MCF 10A (cell line): ENCODE results near the gene SOX10. TPM values are rescaled to one million over a fixed set of nuclear protein-coding genes. Genes with fewer than 3 reads are reported as not detected.

Experiments
- BruUV-seq: library from RNA; stranded (reverse); fragments of 400-500 nt; replicated peaks from 2 replicates; lab custom pipeline; 2021; lab: Mats Ljungman, UMichigan
- CTCF ChIA-PET: fragments of 300-600 bp; sonication (Branson Sonifier 250); formaldehyde crosslinking; extraction: SDS; loops from one replicate; lab custom pipeline; 2021; ENCODE audit warnings: antibody characterized with exemption, inconsistent platforms; lab: Yijun Ruan, JAX
- POLR2A ChIA-PET: fragments of 300-600, 350-650 bp; sonication (Branson Sonifier 250); formaldehyde crosslinking; extraction: SDS; loops from one replicate; lab custom pipeline; 2020; ENCODE audit warnings: antibody characterized with exemption, inconsistent platforms; lab: Yijun Ruan, JAX
- DNase-seq: peaks from one replicate; pipeline ENCODE4 v3.0.0-alpha.2; 2018; ENCODE audit not compliant: unreplicated experiment
- H3K27ac Mint-ChIP-seq: one replicate; pipeline ENCODE4 v1.8.0; 2022; ENCODE audit warnings: mild to moderate bottlenecking, low read depth, mixed read lengths; ENCODE audit not compliant: unreplicated experiment
- H3K27me3 Mint-ChIP-seq: one replicate; pipeline ENCODE4 v1.8.0; 2022; ENCODE audit warnings: mixed read lengths; ENCODE audit not compliant: insufficient read depth, unreplicated experiment
- H3K36me3 Mint-ChIP-seq: one replicate; pipeline ENCODE4 v1.8.0; 2022; ENCODE audit warnings: mild to moderate bottlenecking, moderate library complexity, mixed read lengths; ENCODE audit not compliant: insufficient read depth, unreplicated experiment
- H3K4me1 Mint-ChIP-seq: one replicate; pipeline ENCODE4 v1.8.0; 2022; ENCODE audit warnings: mixed read lengths; ENCODE audit not compliant: insufficient read depth, unreplicated experiment
- H3K4me3 Mint-ChIP-seq: one replicate; pipeline ENCODE4 v1.8.0; 2022; ENCODE audit warnings: mild to moderate bottlenecking, moderate library complexity, mixed read lengths; ENCODE audit not compliant: unreplicated experiment
- H3K9me3 Mint-ChIP-seq: one replicate; pipeline ENCODE4 v1.8.0; 2022; ENCODE audit warnings: mixed read lengths; ENCODE audit not compliant: unreplicated experiment
- CTCF ChIP-seq: fragments of 200-600 bp; IDR thresholded peaks from one replicate; pipeline ENCODE4 v1.8.0; 2022; ENCODE audit warnings: antibody characterized with exemption, mild to moderate bottlenecking; ENCODE audit not compliant: unreplicated experiment
- intact Hi-C: fragments of 100-400 bp; cut with micrococcal nuclease; formaldehyde crosslinking; loops from 2 replicates; pipeline ENCODE4 v1.14.1; 2022
- total RNA-seq: library from RNA; stranded (reverse); gene quantifications from 2 replicates; pipeline ENCODE4 v1.2.3, GENCODE V29; 2022

Gene SOX10
- total RNA-seq, 1 experiment from 2014 or later, result not detected

GRCh38 chr22:38017272-38017920 lies 33.0 kb upstream of the SOX10 start:
- Mint-ChIP-seq H3K9me3 (no peaks in the 10 kb centered on the region), H3K36me3 (no peaks in the 10 kb centered on the region), H3K27me3 (no peaks in the 10 kb centered on the region), H3K27ac (no peak overlapping the region), H3K4me1 (peaks cover 8% of the 10 kb centered on the region), H3K4me3 (no peak overlapping the region)
- intact Hi-C loops, result no loop called here
- BruUV-seq, result no TSS peak
- peak; percentile 66 for DNase-seq
- ChIA-PET POLR2A (interaction anchor here (0.7 to 0.9 kb wide), 2 partner anchors 24 to 344 kb away, joined by 3 read pairs; no protein-coding TSS in a partner anchor), CTCF (interaction anchor here (1.0 kb wide), 1 partner anchor 154 kb away, joined by 3 read pairs; no protein-coding TSS in a partner anchor)
- TF ChIP-seq CTCF, result no peak

DNA sequence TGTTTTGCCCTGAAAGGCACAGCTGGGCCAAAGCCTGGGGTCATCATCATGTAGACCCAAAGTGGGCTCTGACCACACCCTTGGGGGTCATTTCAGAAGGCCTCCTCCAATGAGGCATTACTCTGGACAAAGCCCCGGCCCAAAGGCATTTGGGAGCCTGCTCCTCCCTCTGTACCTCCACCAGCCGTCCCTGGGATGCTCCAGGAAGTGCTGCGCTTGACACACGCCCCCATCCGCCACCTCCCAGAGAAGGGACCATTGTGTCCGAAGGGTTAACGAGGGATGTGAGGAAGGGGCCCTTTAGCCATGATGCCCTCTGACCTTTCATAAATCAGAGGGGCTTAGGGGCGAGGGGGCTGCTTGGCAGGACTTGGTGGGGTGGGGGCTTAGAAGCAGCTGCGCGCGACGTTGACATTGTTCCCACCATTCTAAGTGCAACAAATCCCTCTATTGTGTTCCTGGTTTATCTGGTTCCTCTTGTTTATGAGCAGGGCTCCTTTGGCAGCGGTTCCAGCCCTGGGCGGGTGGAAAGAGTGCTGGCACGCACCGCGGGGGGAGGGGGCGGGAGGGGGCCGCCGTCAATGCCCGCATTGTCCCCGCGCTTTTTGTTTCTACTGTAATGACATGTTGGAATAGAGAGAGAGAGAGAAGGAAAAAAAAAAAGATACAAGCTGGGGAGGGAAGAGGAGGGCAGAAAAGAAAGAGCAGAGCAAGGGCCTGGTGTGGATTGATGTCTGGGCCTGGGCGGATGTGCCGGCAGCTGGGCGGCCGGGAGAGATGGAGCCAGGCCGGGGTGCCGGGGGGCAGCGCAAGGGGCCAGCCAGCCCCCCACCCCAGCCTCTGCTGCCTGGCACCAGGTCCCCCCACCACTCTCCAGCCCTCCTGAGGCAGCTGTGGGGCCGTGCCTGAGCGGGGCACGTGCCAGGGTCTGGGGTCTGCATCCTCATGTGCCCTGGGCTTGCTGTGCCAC lies 32.1 kb upstream of the SOX10 start:
- TF ChIP-seq CTCF, result no peak
- POLR2A ChIA-PET, result interaction anchor here (0.9 kb wide), 1 partner anchor 23 kb away, joined by 3 read pairs; no protein-coding TSS in a partner anchor
- DNase-seq, result no peak
- H3K4me1 Mint-ChIP-seq, result peaks cover 8% of the 10 kb centered on the region
- no TSS peak for BruUV-seq
- CTCF ChIA-PET, result interaction anchor here (0.6 kb wide), 1 partner anchor 65 kb away, joined by 3 read pairs; no protein-coding TSS in a partner anchor
- H3K9me3 Mint-ChIP-seq, result no peaks in the 10 kb centered on the region
- H3K27ac Mint-ChIP-seq, result no peak overlapping the region
- H3K4me3 Mint-ChIP-seq, result no peak overlapping the region
- no peaks in the 10 kb centered on the region for H3K36me3 Mint-ChIP-seq
- intact Hi-C loops, result no loop called here
- no peaks in the 10 kb centered on the region for H3K27me3 Mint-ChIP-seq

DNA sequence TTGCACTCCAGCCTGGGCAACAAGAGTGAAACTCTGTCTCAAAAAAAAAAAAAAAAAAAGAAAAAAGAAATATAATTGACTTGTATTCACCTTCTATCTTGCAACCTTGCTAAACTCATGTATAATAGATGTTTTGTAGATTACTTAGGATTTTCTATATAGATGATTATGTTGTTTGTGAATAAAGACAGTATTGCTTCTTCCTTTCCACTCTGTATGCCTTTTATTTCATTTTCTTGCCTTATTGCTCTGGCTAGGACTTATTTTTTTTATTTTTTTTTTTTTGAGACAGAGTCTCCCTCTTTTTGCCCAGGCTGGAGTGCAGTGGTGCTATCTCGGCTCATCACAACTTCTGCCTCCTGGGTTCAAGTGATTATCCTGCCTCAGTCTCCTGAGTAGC lies 29.7 kb upstream of the SOX10 start:
- Mint-ChIP-seq H3K4me3 (no peak overlapping the region), H3K9me3 (no peaks in the 10 kb centered on the region), H3K36me3 (no peaks in the 10 kb centered on the region), H3K4me1 (peaks cover 8% of the 10 kb centered on the region), H3K27me3 (no peaks in the 10 kb centered on the region), H3K27ac (no peak overlapping the region)
- ChIA-PET POLR2A (interaction anchor here (0.5 kb wide), 1 partner anchor 356 kb away, joined by 3 read pairs; the partner anchor contains the start of gene PDXP), CTCF (interaction anchor here (0.6 to 0.7 kb wide), 2 partner anchors 42 to 392 kb away, joined by 3 to 4 read pairs; no protein-coding TSS in a partner anchor)
- TF ChIP-seq CTCF, result no peak
- BruUV-seq, result no TSS peak
- intact Hi-C loops, result no loop called here
- no peak for DNase-seq
